GM21529 (cell line): ENCODE measurements around the gene CTNNBL1.

Experiments used
- ATAC-seq: cut with Tn5 transposase; IDR thresholded peaks from one replicate; pipeline ENCODE4 v1.9.1; 2021; ENCODE audit not compliant: unreplicated experiment

The CTNNBL1 gene

GRCh38 chr20:37808233-37809070, 114.6 kb downstream of the CTNNBL1 start:
- ATAC-seq, result no peak

GRCh38 chr20:37810027-37810426, 116.2 kb downstream of the CTNNBL1 start:
- ATAC-seq, result no peak

GRCh38 chr20:37816003-37816402, 122.2 kb downstream of the CTNNBL1 start:
- no peak for ATAC-seq

GRCh38 chr20:37816726-37817125, 122.9 kb downstream of the CTNNBL1 start:
- ATAC-seq, result no peak

GRCh38 chr20:37821696-37822095, 127.9 kb downstream of the CTNNBL1 start:
- ATAC-seq, result no peak

- no peak for ATAC-seq
These were observed 128.3 kb downstream of the CTNNBL1 start for GRCh38 chr20:37822141-37822601.

- no peak for ATAC-seq
These were observed 129.6 kb downstream of the CTNNBL1 start for GRCh38 chr20:37823296-37823980.

GRCh38 chr20:37827605-37828004, 133.8 kb downstream of the CTNNBL1 start:
- ATAC-seq, result no peak

GRCh38 chr20:37828684-37829083, 134.9 kb downstream of the CTNNBL1 start:
- ATAC-seq, result no peak

- ATAC-seq, result no peak
These were observed 135.3 kb downstream of the CTNNBL1 start for GRCh38 chr20:37829128-37829527.

GRCh38 chr20:37833221-37833896, 139.5 kb downstream of the CTNNBL1 start:
- ATAC-seq, result no peak

- no peak for ATAC-seq
These were observed 143.1 kb downstream of the CTNNBL1 start for GRCh38 chr20:37836926-37837325.

GRCh38 chr20:37837924-37838323, 144.1 kb downstream of the CTNNBL1 start:
- no peak for ATAC-seq

GRCh38 chr20:37838769-37839431, 145.1 kb downstream of the CTNNBL1 start:
- ATAC-seq, result no peak

GRCh38 chr20:37839432-37839827, 145.6 kb downstream of the CTNNBL1 start:
- ATAC-seq, result no peak

GRCh38 chr20:37839955-37840354, 146.1 kb downstream of the CTNNBL1 start:
- no peak for ATAC-seq

GRCh38 chr20:37841389-37841788, 147.6 kb downstream of the CTNNBL1 start:
- ATAC-seq, result no peak

GRCh38 chr20:37841971-37842370, 148.1 kb downstream of the CTNNBL1 start:
- ATAC-seq, result no peak

- no peak for ATAC-seq
These were observed 151.4 kb downstream of the CTNNBL1 start for GRCh38 chr20:37845241-37845681.

GRCh38 chr20:37845878-37846277, 152.0 kb downstream of the CTNNBL1 start:
- no peak for ATAC-seq

GRCh38 chr20:37846573-37846972, 152.7 kb downstream of the CTNNBL1 start:
- ATAC-seq, result no peak
